ENCODE measurements around the gene RRAGD.

Gene RRAGD

GRCh38 chr6:89339565-89339964, 72.5 kb downstream of the RRAGD start:
- DNase-seq (ENCODE audit: low spot score), result no peak

GRCh38 chr6:89335164-89335563, 76.9 kb downstream of the RRAGD start:
- DNase-seq (ENCODE audit: low spot score), result no peak

- no peak for DNase-seq (ENCODE audit: low spot score)
Observed at GRCh38 chr6:89330910-89331309, 81.2 kb downstream of the RRAGD start.

DNA sequence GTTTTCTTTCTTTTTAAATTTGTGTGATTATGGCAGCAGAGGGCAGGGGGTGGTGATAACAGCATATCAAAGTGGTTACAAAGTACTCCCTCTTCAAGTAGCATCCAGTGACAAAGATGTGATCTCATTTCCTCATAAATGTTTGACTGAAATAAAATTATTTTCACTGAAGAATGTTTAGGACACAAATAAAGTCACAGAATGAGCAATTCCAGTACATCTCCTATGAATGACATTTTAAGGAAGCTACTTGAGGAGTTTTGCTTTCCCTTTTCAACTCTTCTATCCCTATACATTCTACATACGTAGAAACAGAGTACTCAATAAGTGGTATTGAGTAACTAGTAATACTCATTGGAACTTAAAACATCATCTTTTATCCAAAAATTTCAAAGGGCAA, 83.1 kb downstream of the RRAGD start:
- DNase-seq (ENCODE audit: low spot score), result no peak

DNA sequence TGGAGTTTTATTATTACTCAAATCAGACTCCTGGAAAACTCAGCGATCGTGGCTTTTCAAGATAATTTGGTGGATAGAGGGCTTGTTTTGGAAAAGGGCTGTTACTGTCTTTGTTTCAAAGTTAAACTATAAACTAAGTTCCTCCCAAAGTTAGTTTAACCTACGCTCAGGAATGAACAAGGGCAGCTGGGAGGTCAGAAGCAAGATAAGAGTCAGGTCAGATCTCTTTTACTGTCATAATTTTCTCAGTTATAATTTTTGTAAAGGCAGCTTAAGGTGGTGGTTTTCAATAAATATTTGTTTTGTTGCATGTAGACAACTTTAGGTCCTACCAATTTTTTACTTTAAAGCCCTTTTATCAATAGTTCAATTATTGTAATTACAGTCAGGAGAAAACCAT, 87.8 kb downstream of the RRAGD start:
- no peak for DNase-seq (ENCODE audit: low spot score)

DNA sequence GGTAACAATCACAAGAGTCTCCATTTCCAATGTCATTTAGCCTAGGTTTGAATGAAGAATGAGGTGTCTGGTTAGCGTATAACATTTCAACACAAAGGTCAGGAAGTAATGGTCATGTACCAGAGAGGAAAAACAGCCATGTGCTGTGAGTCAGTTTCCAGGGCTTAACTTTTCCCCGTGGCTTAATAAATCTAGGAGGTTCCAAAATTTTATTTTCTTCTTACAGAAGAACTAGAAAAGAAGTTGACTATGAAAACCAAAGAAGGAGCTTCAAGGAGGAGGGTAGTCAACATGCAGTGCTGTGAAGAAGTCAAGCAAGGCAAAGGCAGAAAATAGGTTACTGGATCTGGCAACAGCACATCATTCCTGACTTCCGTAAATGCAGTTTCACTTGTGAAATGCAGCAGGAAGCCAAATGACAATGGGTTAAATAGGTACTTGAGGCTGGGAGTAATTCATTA, 88.5 kb downstream of the RRAGD start:
- DNase-seq (ENCODE audit: low spot score), result no peak

GRCh38 chr6:89321131-89321970, 90.7 kb downstream of the RRAGD start:
- no peak for DNase-seq (ENCODE audit: low spot score)

- DNase-seq (ENCODE audit: low spot score), result no peak
Observed at GRCh38 chr6:89320012-89320559, 92.0 kb downstream of the RRAGD start.

DNA sequence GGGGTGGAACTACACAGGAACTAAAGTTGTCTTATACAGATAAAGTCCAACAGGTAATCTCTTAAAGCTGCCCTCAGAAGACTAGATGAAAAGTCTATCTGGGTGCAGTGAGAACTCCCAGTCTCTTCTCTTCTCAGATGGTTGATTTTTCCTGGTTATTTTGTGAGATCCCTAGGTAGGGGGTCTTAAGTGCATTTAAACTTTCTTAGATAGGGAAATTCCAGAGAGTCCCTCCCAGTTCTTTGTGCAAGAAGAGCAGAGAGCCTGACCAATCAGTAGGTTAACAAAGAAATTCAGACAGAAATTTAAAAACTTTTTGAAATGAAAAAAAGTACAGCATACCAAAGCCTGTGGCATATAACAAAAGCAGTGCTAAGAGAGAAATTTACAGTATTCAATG, 95.0 kb downstream of the RRAGD start:
- DNase-seq (ENCODE audit: low spot score), result no peak

- DNase-seq (ENCODE audit: low spot score), result no peak
Observed at GRCh38 chr6:89315249-89315885, 96.7 kb downstream of the RRAGD start, which contains the start of gene GABRR2. Gene GABRR2 (minus strand): TSS chr6:89315299. CDS start chr6:89315165, 134 bp downstream.

GRCh38 chr6:89314692-89315091, 97.4 kb downstream of the RRAGD start:
- no peak for DNase-seq (ENCODE audit: low spot score)

Data from COLO829 (cell line).